Loucy (cell line): Measurements from ENCODE around the gene SUSD6.

ENCODE experiments used
- H2AFZ ChIP-seq: fragments of 200-600 bp; sonication (generic); 2 replicates; pipeline ENCODE4 v1.6.0; 2016; ENCODE audit warnings: antibody characterized with exemption, mild to moderate bottlenecking, low read length, moderate library complexity
- H3F3A ChIP-seq: fragments of 200-600 bp; 2 replicates; pipeline ENCODE4 v1.6.0; 2016; ENCODE audit warnings: antibody characterized with exemption, low read depth, mild to moderate bottlenecking
- H3K27me3 ChIP-seq: fragments of 200-600 bp; sonication (generic); 2 replicates; pipeline ENCODE4 v1.6.1; 2014; ENCODE audit warnings: low read length, mild to moderate bottlenecking; ENCODE audit not compliant: insufficient read depth, poor library complexity, severe bottlenecking
- H3K36me3 ChIP-seq: fragments of 200-600 bp; sonication (generic); 2 replicates; pipeline ENCODE4 v1.6.1; 2016; ENCODE audit warnings: low read length; ENCODE audit not compliant: insufficient read depth
- H3K4me1 ChIP-seq: fragments of 200-600 bp; sonication (generic); 2 replicates; pipeline ENCODE4 v1.5.1; 2014; ENCODE audit warnings: low read length, mild to moderate bottlenecking; ENCODE audit not compliant: insufficient read depth, poor library complexity, severe bottlenecking
- H3K4me2 ChIP-seq: fragments of 200-600 bp; sonication (generic); 2 replicates; pipeline ENCODE4 v1.6.0; 2014; ENCODE audit warnings: antibody characterized with exemption, low read length, low read depth, mild to moderate bottlenecking; ENCODE audit not compliant: poor library complexity, severe bottlenecking
- H3K4me3 ChIP-seq: fragments of 200-600 bp; sonication (generic); 2 replicates; pipeline ENCODE4 v1.5.1; 2014; ENCODE audit warnings: low read length, mild to moderate bottlenecking, mixed read lengths; ENCODE audit not compliant: poor library complexity, severe bottlenecking
- H3K79me2 ChIP-seq: fragments of 200-600 bp; sonication (generic); 2 replicates; pipeline ENCODE4 v1.6.1; 2014; ENCODE audit warnings: low read length; ENCODE audit not compliant: insufficient read depth
- H3K9ac ChIP-seq: fragments of 200-600 bp; sonication (generic); 2 replicates; pipeline ENCODE4 v1.6.0; 2014; ENCODE audit warnings: mild to moderate bottlenecking, low read depth, low read length, moderate library complexity; ENCODE audit not compliant: poor library complexity, severe bottlenecking
- H3K9me2 ChIP-seq: fragments of 200-600 bp; sonication (generic); replicated peaks from 2 replicates; pipeline ENCODE4 v1.6.1; 2016; ENCODE audit warnings: low read depth, low read length, mixed read lengths
- H3K9me3 ChIP-seq: fragments of 200-600 bp; sonication (generic); 2 replicates; pipeline ENCODE4 v1.6.1; 2014; ENCODE audit warnings: mild to moderate bottlenecking, antibody characterized with exemption, low read length, low read depth; ENCODE audit not compliant: insufficient read depth
- H4K20me1 ChIP-seq: fragments of 200-600 bp; sonication (generic); 2 replicates; pipeline ENCODE4 v1.6.0; 2014; ENCODE audit warnings: antibody characterized with exemption, low read length, mild to moderate bottlenecking; ENCODE audit not compliant: insufficient read depth, poor library complexity, severe bottlenecking
- CTCF ChIP-seq: fragments of 200-600 bp; sonication (generic); conservative IDR thresholded peaks from 2 replicates; pipeline ENCODE4 v1.5.1; 2014; ENCODE audit warnings: mild to moderate bottlenecking, antibody characterized with exemption, low read length
- EZH2phosphoT487 ChIP-seq: fragments of 200-600 bp; IDR thresholded peaks from 2 replicates; pipeline ENCODE4 v1.6.1; 2018; ENCODE audit warnings: antibody characterized with exemption, mild to moderate bottlenecking, moderate library complexity, borderline replicate concordance

Gene SUSD6

GRCh38 chr14:69763761-69764510, 152.5 kb downstream of the SUSD6 start:
- H3K79me2 ChIP-seq = peaks cover 26% of the 10 kb centered on the region
- H2AFZ ChIP-seq = no peak overlapping the region
- no peak overlapping the region for H3K4me3 ChIP-seq
- no peak overlapping the region for H3K9ac ChIP-seq
- H3K27me3 ChIP-seq = peaks cover 10% of the 10 kb centered on the region
- H3K9me3 ChIP-seq = no peaks in the 10 kb centered on the region
- peaks cover 15% of the 10 kb centered on the region for H3K4me1 ChIP-seq
- peaks cover 12% of the 10 kb centered on the region for H3K36me3 ChIP-seq
- peaks cover 18% of the 10 kb centered on the region for H4K20me1 ChIP-seq
- H3K9me2 ChIP-seq = no peaks in the 10 kb centered on the region
- no peaks in the 10 kb centered on the region for H3F3A ChIP-seq
- no peak overlapping the region for H3K4me2 ChIP-seq
- TF ChIP-seq EZH2phosphoT487 (no peak), CTCF (no peak)
